K562 (cell line): Measurements from ENCODE around the gene CFAP157. TPM values are rescaled to one million over a fixed set of nuclear protein-coding genes. Genes with fewer than 3 reads are reported as not detected.

Experiments used
- BRCA1 ChIP-seq, 2 experiments: fragments of 450-650 bp in 1 of 2; sonication (generic) in 1 of 2; formaldehyde crosslinking in 1 of 2; IDR thresholded peaks; 2 replicates each; pipeline versions ENCODE4 v1.5.0 to v1.6.1; 2017 to 2020; ENCODE audit warnings: mild to moderate bottlenecking in 1 of 2, missing genetic modification reagents in 1 of 2
- E2F1 ChIP-seq: sonication (generic); formaldehyde crosslinking; IDR thresholded peaks from 2 replicates; pipeline ENCODE4 v1.8.1; 2023; ENCODE audit warnings: mild to moderate bottlenecking, missing genetic modification reagents, moderate library complexity
- GABPB1 ChIP-seq: sonication (generic); formaldehyde crosslinking; IDR thresholded peaks from 2 replicates; pipeline ENCODE4 v1.8.0; 2022; ENCODE audit warnings: mild to moderate bottlenecking, missing genetic modification reagents
- HLTF ChIP-seq: fragments of 450-650 bp; IDR thresholded peaks from 2 replicates; pipeline ENCODE4 v1.6.1; 2016
- HNRNPK ChIP-seq: fragments of 200-400 bp; formaldehyde crosslinking; IDR thresholded peaks from one replicate; pipeline ENCODE4 v1.6.1; 2018; ENCODE audit warnings: mild to moderate bottlenecking, low read depth, low read length; ENCODE audit not compliant: poor library complexity, severe bottlenecking
- MTA2 ChIP-seq: fragments of 450-650 bp; IDR thresholded peaks from 2 replicates; pipeline ENCODE4 v1.6.1; 2016; ENCODE audit warnings: low read depth
- MYNN ChIP-seq, 2 experiments: sonication (generic); formaldehyde crosslinking in 1 of 2; IDR thresholded peaks; 2 replicates each; pipeline versions ENCODE4 v1.5.0 to v1.6.1; 2016 to 2020; ENCODE audit warnings: antibody characterized with exemption in 1 of 2, missing genetic modification reagents in 1 of 2
- NCOA4 ChIP-seq: fragments of 450-650 bp; IDR thresholded peaks from 2 replicates; pipeline ENCODE4 v1.6.1; 2018; ENCODE audit warnings: mild to moderate bottlenecking; ENCODE audit not compliant: partially characterized antibody
- NCOR1 ChIP-seq: fragments of 450-650 bp; IDR thresholded peaks from 2 replicates; pipeline ENCODE4 v1.6.1; 2016; ENCODE audit warnings: mild to moderate bottlenecking, moderate library complexity
- NFXL1 ChIP-seq: fragments of 450-650 bp; formaldehyde crosslinking; IDR thresholded peaks from 2 replicates; pipeline ENCODE4 v1.4.0; 2021; ENCODE audit warnings: mild to moderate bottlenecking
- POLR2G ChIP-seq: fragments of 200-400 bp; formaldehyde crosslinking; IDR thresholded peaks from 2 replicates; pipeline ENCODE4 v1.6.1; 2017; ENCODE audit warnings: low read depth, mild to moderate bottlenecking, antibody characterized with exemption, low read length, moderate library complexity
- POLR3A ChIP-seq: IDR thresholded peaks from 2 replicates; pipeline ENCODE4 v1.6.1; 2011; ENCODE audit warnings: borderline replicate concordance, mild to moderate bottlenecking, moderate library complexity; ENCODE audit not compliant: insufficient read length, insufficient read depth; ENCODE audit errors: extremely low read depth
- POLR3G ChIP-seq: IDR thresholded peaks from 2 replicates; pipeline ENCODE4 v1.6.1; 2011; ENCODE audit not compliant: insufficient read length, insufficient replicate concordance; ENCODE audit errors: extremely low read depth
- PURB ChIP-seq: sonication (generic); formaldehyde crosslinking; IDR thresholded peaks from 2 replicates; pipeline ENCODE4 v1.9.0; 2021; ENCODE audit warnings: low read depth, mild to moderate bottlenecking, missing genetic modification reagents
- RBM22 ChIP-seq: fragments of 200-400 bp; formaldehyde crosslinking; IDR thresholded peaks from 2 replicates; pipeline ENCODE4 v1.6.1; 2018; ENCODE audit warnings: low read length, low read depth; ENCODE audit not compliant: poor library complexity, severe bottlenecking
- RFX5 ChIP-seq: IDR thresholded peaks from 2 replicates; pipeline ENCODE4 v1.6.1; 2011; ENCODE audit warnings: low read depth, mild to moderate bottlenecking, improper control_type of control experiment, low read length
- RHOXF2B ChIP-seq: fragments of 250-450 bp; sonication (Bioruptor Pico); conservative IDR thresholded peaks from 2 replicates; pipeline ENCODE4 v1.5.1; 2021
- RUNX1 ChIP-seq: sonication (generic); IDR thresholded peaks from 2 replicates; pipeline ENCODE4 v1.6.1; 2016; ENCODE audit warnings: antibody characterized with exemption, low read depth
- ZBTB17 ChIP-seq: fragments of 450-650 bp; formaldehyde crosslinking; IDR thresholded peaks from 2 replicates; pipeline ENCODE4 v1.4.0; 2020; ENCODE audit warnings: mild to moderate bottlenecking
- ZBTB34 ChIP-seq: fragments of 250-450 bp; sonication (Bioruptor Pico); IDR thresholded peaks from 2 replicates; pipeline ENCODE4 v1.8.0; 2021; ENCODE audit warnings: mild to moderate bottlenecking, moderate library complexity
- ZNF217 ChIP-seq: sonication (generic); formaldehyde crosslinking; IDR thresholded peaks from 2 replicates; pipeline ENCODE4 v1.8.0; 2022; ENCODE audit warnings: mild to moderate bottlenecking, missing genetic modification reagents
- ZNF311 ChIP-seq: fragments of 250-450 bp; sonication (Bioruptor Pico); IDR thresholded peaks from 2 replicates; pipeline ENCODE4 v1.4.0; 2020; ENCODE audit warnings: mild to moderate bottlenecking, moderate library complexity
- ZNF408 ChIP-seq: fragments of 250-450 bp; sonication (Bioruptor Pico); IDR thresholded peaks from 2 replicates; pipeline ENCODE4 v1.4.0; 2020; ENCODE audit warnings: low read depth, mild to moderate bottlenecking, moderate library complexity
- ZNF41 ChIP-seq: fragments of 250-450 bp; sonication (Bioruptor Pico); conservative IDR thresholded peaks from 2 replicates; pipeline ENCODE4 v1.4.0; 2020; ENCODE audit warnings: mild to moderate bottlenecking
- ZNF76 ChIP-seq: fragments of 250-450 bp; sonication (Bioruptor Pico); IDR thresholded peaks from 2 replicates; pipeline ENCODE4 v1.4.0; 2020; ENCODE audit warnings: mild to moderate bottlenecking, moderate library complexity, borderline replicate concordance
- ZSCAN29 ChIP-seq: fragments of 450-650 bp; IDR thresholded peaks from 2 replicates; pipeline ENCODE4 v1.6.1; 2017
- polyA plus RNA-seq, 8 experiments: library from polyadenylated mRNA; depleted of rRNA in 4 of 8; stranded (reverse) in 5 of 8; unstranded in 3 of 8; fragments of >200 nt; fragmentation: Nextera tagmentation in 2 of 8; fragmentation: Illumina TruSeq in 1 of 8; extraction: Ambion mirVana in 2 of 8; extraction: Trizol in 1 of 8; gene quantifications; 2 replicates each; pipeline versions ENCODE4 v1.2.1 to v1.2.3, GENCODE V29; 2011 to 2014; ENCODE audit warnings: inconsistent platforms in 1 of 8, missing spikeins in 1 of 8
- total RNA-seq, 7 experiments: library from RNA; depleted of rRNA in 6 of 7; stranded (reverse); fragments of >200 nt in 6 of 7; fragmentation: Illumina TruSeq in 2 of 7; extraction: Trizol in 2 of 7; gene quantifications; 2 replicates each; pipeline versions ENCODE4 v1.2.1 to v1.2.3, GENCODE V29; 2011 to 2021; ENCODE audit warnings: low replicate concordance in 1 of 7
- TF ChIP-seq, protein P1 (sequence below): sonication (generic); formaldehyde crosslinking; IDR thresholded peaks from 2 replicates; pipeline ENCODE4 v1.8.0; 2022; ENCODE audit warnings: missing genetic modification reagents, mild to moderate bottlenecking, moderate library complexity, borderline replicate concordance

The CFAP157 gene
- total and polyA plus RNA-seq, 9 of the 15 experiments (the other 6 are each of a cell fraction or from before 2014, with no cell fraction given) = 0.03 TPM; not detected in 8

GRCh38 chr9:127715470-127716337 is 8.9 kb downstream of the CFAP157 start, which contains the start of the genes PTRH1 and TTC16 (continued):
- TF ChIP-seq NCOA4 (no peak), ZBTB34 (no peak), RHOXF2B (CRISPR knock-in tag) (no peak), ZNF311 (CRISPR knock-in tag) (no peak), ZNF408 (no peak), ZBTB17 (CRISPR knock-in tag) (no peak), ZNF41 (no peak), RFX5 (no peak), MYNN (IDR thresholded peaks at IDR 0.05) (peak; percentile 94; the same call in 1 of the 2 replicates), MYNN (CRISPR knock-in tag; IDR thresholded peaks at IDR 0.05) (no peak), BRCA1 (IDR thresholded peaks at IDR 0.05) (no peak), BRCA1 (CRISPR knock-in tag; IDR thresholded peaks at IDR 0.05) (no peak), RUNX1 (no peak), POLR2G (peak; percentile 79), PURB (CRISPR knock-in tag) (no peak), ZNF76 (CRISPR knock-in tag) (no peak), POLR3G (no peak), POLR3A (no peak), ZNF217 (no peak), NFXL1 (no peak), E2F1 (CRISPR knock-in tag) (no peak), ZSCAN29 (no peak), MTA2 (no peak), RBM22 (no peak), GABPB1 (CRISPR knock-in tag) (peak; percentile 90), HNRNPK (no peak), HLTF (no peak), NCOR1 (peak; percentile 93)
- TF ChIP-seq, protein P1, sequence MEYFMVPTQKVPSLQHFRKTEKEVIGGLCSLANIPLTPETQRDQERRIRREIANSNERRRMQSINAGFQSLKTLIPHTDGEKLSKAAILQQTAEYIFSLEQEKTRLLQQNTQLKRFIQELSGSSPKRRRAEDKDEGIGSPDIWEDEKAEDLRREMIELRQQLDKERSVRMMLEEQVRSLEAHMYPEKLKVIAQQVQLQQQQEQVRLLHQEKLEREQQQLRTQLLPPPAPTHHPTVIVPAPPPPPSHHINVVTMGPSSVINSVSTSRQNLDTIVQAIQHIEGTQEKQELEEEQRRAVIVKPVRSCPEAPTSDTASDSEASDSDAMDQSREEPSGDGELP (CRISPR knock-in tag) = 0 out of 2 replicates have a peak, but pooled peaks have one; percentile 58
